Lower lobe of right lung (tissue), 2 donors: Measurements from ENCODE around the gene CBY2. TPM values are rescaled to one million over a fixed set of nuclear protein-coding genes. Genes with fewer than 3 reads are reported as not detected.

Experiments used
- ATAC-seq, 2 donors: fragments of 200-7000 bp; cut with Tn5 transposase; one replicate each; pipeline ENCODE4 v1.9.1; 2020 to 2022; ENCODE audit warnings: mild to moderate bottlenecking in 2 of 2, moderate library complexity in 2 of 2
- DNase-seq: peaks from one replicate; pipeline ENCODE4 v3.0.0-alpha.2; 2020
- H3K27ac ChIP-seq: fragments of 200-600 bp; one replicate; pipeline ENCODE4 v1.8.0; 2022
- H3K27me3 ChIP-seq: fragments of 200-600 bp; one replicate; pipeline ENCODE4 v1.8.0; 2022; ENCODE audit warnings: low read depth
- H3K36me3 ChIP-seq: fragments of 200-600 bp; one replicate; pipeline ENCODE4 v1.8.0; 2022; ENCODE audit warnings: mild to moderate bottlenecking
- H3K4me1 ChIP-seq: fragments of 200-600 bp; one replicate; pipeline ENCODE4 v1.8.0; 2022
- H3K4me3 ChIP-seq: fragments of 200-600 bp; one replicate; pipeline ENCODE4 v1.8.0; 2022; ENCODE audit warnings: mild to moderate bottlenecking
- H3K9me3 ChIP-seq: fragments of 200-600 bp; one replicate; pipeline ENCODE4 v1.8.0; 2022
- CTCF ChIP-seq: fragments of 200-600 bp; IDR thresholded peaks from one replicate; pipeline ENCODE4 v1.8.0; 2022; ENCODE audit warnings: antibody characterized with exemption, mild to moderate bottlenecking
- intact Hi-C: fragments of 100-400 bp; cut with DNase I; formaldehyde crosslinking; loops from one replicate; pipeline ENCODE4 v1.11.0; 2022
- total RNA-seq: library from RNA; stranded (reverse); fragmentation: NEBNext Ultra II Directional; extraction: Animal tissue kit (Norgen Biotek cat#: 25700); gene quantifications from one replicate; pipeline ENCODE4 v1.2.1, GENCODE V29; 2021
- donor health status: DM: no; HTN: yes; CAD: no; lungs with severe emphysema.

Gene CBY2
- total RNA-seq, 1 donor from 2014 or later: not detected

DNA sequence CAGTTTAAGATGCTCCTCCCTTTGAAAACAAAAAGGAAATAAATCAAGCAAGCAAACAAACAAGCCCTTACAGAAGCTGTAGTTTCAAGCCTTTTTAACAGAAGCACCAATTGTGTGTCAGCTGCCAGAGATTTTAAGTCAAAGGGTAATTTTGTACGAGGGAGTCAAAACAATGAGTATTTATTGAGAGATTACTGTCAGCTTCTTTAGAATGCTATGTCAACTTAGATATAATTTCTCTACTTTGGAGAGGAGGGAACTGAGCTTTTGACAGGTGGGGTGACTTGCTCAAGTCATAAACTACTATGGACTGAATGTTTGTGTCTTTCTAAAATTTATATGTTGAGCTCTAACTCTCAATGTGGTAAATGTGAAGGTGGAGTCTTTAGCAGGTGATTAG, 10.5 kb upstream of the CBY2 start:
- ATAC-seq: no peak
- Histone ChIP-seq H3K4me3 (no peak overlapping the region), H3K4me1 (no peaks in the 10 kb centered on the region), H3K9me3 (no peaks in the 10 kb centered on the region), H3K27ac (no peak overlapping the region), H3K36me3 (no peaks in the 10 kb centered on the region), H3K27me3 (no peaks in the 10 kb centered on the region)
- no peak for DNase-seq
- no peak for TF ChIP-seq CTCF
- intact Hi-C loops: no loop called here

DNA sequence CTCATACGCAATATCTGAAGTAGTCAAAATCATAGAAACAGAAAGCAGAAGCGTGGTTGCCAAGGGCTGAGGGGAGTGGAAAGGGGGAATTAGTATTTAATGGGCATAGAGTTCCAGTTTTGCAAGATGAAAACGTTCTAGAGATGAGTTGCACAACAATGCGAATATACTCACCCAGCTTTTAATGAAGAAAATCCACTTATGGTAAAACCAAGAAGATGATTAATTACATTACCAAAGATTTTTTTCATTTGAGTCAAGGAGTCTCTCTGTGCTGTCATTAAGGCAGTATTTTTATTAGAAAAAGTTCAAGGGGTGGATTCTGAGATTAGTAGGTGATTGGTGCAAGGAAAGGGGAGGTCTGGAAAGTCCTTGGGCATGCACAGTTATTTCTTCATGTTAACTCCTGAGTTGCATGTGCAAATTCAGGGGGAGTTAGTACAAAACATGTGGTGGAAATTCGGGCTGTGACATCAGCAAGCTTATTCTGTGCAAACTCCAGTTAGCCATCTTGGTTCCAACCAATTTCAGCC, 6.9 kb upstream of the CBY2 start:
- H3K36me3 ChIP-seq: no peaks in the 10 kb centered on the region
- TF ChIP-seq CTCF: no peak
- no peak overlapping the region for H3K4me3 ChIP-seq
- H3K4me1 ChIP-seq: no peaks in the 10 kb centered on the region
- no peaks in the 10 kb centered on the region for H3K27me3 ChIP-seq
- no peak overlapping the region for H3K27ac ChIP-seq
- ATAC-seq (peak; percentile 43 to 54), DNase-seq (no peak)
- intact Hi-C loops: no loop called here
- H3K9me3 ChIP-seq: no peaks in the 10 kb centered on the region

DNA sequence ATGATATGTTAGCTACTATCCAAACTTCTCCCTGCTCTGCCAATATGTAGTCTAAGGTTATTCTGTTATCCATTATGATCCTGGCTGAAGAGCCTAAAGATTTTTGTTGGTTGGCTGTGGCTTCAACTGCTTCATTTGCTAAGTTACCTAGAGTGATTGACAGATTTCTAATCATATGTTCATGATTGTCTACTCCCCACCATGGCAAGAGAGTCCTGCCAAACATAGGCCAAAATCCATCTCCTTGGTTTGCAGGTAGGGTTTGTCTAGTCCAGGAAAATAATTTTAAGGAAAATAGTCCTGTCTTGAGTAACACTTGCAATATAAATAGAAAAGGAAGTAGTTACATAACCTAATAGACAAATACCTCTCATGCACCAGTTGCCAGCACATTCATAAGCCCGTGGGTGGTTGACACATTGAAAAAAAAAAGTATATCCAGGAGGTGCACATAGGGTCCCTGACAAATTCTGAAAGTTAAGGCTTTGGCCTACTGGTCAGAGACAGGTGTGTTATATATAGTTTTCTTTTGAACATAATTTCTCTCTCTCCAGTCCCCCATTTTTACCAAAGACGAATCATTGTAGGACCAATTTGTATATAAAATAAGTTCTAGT, 5.4 kb upstream of the CBY2 start:
- no peak overlapping the region for H3K27ac ChIP-seq
- no peak for TF ChIP-seq CTCF
- no peaks in the 10 kb centered on the region for H3K9me3 ChIP-seq
- intact Hi-C loops: no loop called here
- H3K4me3 ChIP-seq: no peak overlapping the region
- H3K36me3 ChIP-seq: no peaks in the 10 kb centered on the region
- H3K27me3 ChIP-seq: no peaks in the 10 kb centered on the region
- no peak for DNase-seq
- no peaks in the 10 kb centered on the region for H3K4me1 ChIP-seq
- ATAC-seq: peak in 1 of 2 donors; percentile 65

DNA sequence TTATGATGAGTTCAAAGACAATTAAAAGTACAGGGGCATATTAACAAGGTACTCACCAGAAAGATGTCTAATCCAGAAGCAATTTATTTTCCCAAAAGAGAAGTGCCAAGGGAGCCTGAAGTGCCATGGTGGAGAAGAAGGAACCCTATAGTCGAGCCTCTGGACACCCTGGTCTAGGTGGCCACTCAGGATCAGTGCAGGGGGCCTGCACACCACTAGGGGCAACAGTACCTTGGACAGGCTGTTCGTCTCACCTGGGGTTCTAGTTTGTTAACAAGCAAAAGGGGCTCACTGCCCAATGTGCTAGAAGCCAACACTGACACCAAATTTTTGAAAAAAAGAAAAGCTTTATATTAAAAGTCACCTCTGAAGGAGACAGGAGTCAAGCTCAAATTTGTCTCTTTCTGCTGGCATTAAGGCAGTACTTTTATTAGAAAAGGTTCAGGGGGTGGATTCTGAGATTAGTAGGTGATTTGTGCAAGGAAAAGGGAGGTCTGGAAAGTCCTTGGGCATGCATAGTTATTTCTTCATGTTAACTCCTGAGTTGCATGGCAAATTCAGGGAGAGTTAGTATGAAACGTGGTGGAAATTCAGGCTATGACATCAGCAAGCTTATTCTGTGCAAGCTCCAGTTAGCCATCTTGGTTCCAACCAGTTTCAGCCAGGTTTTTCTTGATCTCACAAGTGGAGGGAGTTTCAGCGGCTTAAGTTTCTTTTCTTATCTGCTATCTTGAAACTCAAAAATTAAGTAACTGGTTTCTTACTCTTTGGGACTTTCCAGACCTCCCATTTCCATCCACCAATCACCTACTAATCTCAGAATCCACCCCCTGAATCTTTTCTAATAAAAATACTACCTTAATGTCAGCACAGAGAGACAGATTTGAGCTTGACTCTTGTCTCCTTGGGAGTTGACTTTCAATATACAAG, 884 bp upstream of the CBY2 start:
- Histone ChIP-seq H3K4me1 (no peaks in the 10 kb centered on the region), H3K4me3 (no peak overlapping the region), H3K27me3 (no peaks in the 10 kb centered on the region), H3K36me3 (no peaks in the 10 kb centered on the region), H3K9me3 (no peaks in the 10 kb centered on the region), H3K27ac (no peak overlapping the region)
- intact Hi-C loops: no loop called here
- no peak for ATAC-seq
- TF ChIP-seq CTCF: no peak
- no peak for DNase-seq

- no peak for TF ChIP-seq CTCF
- no peaks in the 10 kb centered on the region for H3K36me3 ChIP-seq
- no peak overlapping the region for H3K4me3 ChIP-seq
- no peaks in the 10 kb centered on the region for H3K27me3 ChIP-seq
- H3K9me3 ChIP-seq: no peaks in the 10 kb centered on the region
- ATAC-seq (no peak), DNase-seq (no peak)
- H3K4me1 ChIP-seq: no peaks in the 10 kb centered on the region
- intact Hi-C loops: no loop called here
- no peak overlapping the region for H3K27ac ChIP-seq
These were observed 810 bp downstream of the CBY2 start for GRCh38 chr13:45702869-45703391.
